ENCODE measurements around the gene GAD2.

The GAD2 gene

DNA sequence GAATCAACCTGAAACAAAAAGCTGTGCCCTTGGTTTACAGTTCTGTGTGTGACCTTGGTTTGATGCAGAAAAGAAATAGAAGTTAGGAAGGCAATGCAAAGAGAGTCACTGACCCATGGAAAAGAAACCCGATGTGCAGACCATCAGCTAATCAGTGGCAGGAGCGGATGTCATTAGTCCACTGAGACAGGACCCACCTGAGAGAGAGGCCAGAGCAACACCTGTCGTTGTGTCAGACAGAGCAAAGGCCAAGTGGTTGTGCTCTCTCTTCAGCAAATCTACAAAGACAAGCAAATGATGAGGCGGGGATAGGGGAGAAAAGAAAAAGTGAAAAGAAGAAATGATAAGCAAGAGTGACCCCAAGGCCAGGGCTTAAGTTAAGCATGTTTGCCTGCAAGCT, 8.7 kb downstream of the GAD2 start:
- no peak for DNase-seq

DNA sequence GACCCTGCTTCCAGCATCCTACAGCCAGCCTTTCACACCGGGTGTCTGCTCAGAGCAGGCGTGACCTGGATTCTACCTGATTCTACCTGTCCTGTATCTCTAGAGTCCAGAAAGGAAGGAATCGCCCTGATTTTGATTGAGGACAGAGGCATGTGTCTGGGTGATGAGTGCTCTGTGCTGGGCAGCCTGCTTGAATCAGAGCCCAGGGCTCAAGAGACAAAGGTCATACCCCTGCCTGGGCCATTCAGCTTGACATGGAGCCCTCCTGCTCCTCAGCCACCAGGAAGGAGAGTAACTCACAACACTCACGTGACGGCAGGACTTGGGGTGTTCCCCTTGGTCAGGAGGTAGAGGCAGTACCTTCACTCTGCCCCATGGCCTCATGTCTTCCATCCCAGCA, 11.2 kb downstream of the GAD2 start:
- no peak for DNase-seq

DNA sequence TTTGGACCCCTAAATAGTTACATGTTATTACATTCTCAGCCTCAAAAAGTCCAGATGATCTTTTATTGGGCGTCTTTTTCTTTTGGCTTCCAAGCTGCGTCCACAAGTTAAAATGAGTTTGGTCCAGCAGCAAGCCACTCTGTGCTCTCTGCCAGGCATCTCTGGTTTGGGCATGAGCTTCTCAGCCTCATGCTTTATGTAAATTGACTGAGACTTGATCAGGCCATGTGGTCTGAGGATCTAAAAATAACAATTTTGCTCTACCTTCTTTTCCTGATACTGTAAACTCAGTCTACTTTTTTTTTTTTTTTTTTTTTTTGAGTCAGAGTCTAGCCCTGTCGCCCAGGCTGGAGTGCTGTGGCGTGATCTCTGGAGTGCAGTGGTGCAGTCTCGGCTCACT, 15.6 kb downstream of the GAD2 start:
- no peak for DNase-seq

GRCh38 chr10:26235761-26236160, 19.2 kb downstream of the GAD2 start:
- DNase-seq, result no peak

GRCh38 chr10:26238378-26238777, 21.8 kb downstream of the GAD2 start:
- no peak for DNase-seq

GRCh38 chr10:26242706-26243350, 26.3 kb downstream of the GAD2 start:
- DNase-seq, result no peak

DNA sequence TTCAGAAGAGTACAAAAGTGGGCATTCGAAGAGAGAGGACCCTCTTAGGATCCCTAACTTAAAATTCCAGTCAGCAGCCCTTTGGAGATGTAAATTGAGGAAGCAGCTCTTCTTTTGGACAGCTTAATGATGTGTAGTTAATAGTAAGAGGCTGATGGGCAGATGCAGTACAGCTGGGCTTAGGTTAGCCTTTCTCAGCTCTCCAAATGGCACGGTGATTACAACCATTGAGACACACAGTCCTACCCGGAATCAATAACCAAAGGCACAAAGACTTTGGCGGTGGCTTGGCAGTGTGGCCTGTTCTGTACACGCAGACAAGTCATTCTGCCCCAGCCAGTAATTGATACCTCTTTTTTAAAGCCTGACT, 26.8 kb downstream of the GAD2 start:
- DNase-seq, result no peak

DNA sequence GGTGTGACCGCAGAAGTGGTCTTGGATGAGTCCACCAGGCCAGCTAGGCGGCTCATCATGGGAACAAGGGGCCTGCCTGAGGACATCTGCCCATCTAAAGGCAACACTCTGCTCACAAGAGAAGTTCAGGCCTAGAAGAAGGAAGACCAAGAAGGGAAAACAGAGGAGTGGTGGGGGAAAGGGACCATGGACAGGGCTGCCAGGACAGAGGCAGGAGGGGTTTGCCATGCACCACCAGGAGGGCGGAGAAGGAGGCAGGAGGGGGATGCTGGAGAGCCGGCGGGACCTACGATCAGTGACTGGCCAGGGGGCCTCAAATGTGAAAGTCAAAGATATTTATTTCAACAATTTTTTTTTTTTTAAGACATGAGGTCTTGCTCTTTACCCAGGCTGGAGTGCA, 33.1 kb downstream of the GAD2 start:
- no peak for DNase-seq

DNA sequence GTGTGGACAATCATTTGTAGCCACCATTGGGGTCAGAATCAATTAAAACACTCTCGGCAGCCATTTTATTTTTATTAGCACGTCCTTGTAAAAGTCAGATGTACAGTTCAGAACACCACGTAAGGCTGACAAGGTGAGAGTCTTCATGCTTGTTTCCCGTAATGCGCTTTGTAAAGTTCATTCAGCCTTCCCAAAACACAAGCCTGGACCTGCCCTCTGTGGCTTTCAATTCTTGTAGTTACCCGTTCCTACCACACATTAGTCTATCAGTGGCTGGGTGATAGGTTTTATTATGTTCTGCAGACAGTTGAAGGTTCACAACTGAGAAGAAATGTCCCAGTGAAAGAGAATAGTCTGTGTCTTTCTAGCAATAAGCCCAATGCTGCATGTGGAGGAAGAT, 35.4 kb downstream of the GAD2 start:
- no peak for DNase-seq

DNA sequence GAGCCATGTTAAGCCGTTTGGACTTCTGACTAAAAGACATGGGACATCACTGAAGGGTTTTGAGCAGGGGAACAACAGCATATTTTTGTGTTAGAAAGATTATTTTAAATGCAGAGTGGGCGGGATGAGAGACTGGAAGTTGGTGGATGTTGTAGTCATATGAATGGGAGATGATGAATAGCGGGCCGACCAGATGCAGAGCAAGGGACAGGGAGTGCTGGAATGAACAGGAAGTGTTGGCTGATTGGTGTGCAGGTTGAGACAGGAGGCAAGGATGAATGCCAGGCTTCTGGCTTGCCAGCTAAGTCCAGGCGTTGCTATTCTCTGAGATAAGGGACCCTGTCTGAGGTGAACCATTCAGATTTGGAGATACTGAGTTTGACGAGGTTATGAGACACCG, 38.0 kb downstream of the GAD2 start:
- DNase-seq, result no peak

DNA sequence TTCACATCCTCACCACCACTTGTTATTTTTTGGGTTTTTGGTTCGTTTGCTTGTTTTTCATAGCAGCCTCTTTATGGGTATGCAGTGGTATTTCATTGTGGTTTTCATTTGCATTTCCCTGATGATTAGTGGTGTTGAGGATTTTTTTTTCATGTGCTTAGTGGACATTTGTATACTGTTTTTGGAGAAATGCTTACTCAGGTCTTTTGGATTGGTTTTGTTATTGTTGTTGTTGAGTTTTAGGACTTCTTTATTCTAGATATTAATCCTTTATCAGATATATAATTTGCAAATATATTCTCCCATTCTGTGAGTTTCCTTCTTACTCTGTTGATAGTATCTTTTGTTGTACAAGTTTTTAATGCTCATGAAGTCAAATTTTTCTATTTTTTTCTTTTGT, 42.8 kb downstream of the GAD2 start:
- no peak for DNase-seq

- DNase-seq, result no peak
Measured at GRCh38 chr10:26269754-26270153, 53.2 kb downstream of the GAD2 start.

DNA sequence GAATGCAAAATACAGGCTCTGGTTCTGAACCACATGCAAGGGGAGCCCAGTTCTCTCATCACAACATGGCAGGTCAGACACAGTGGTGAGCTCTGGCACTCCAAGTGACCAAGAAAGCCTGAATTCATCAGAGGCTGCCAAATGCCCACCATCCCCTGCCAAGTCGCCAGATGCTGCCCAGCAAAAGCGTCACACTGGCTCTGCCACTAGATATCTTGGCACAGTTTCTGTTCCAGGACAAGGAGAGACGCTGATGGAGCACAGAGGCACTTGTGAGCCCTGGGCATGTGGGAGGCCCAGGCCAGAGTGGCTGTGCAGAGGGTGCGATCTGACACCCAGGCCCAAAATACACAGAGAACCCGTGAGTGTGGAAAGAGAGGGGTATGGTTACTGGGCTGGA, 57.8 kb downstream of the GAD2 start:
- no peak for DNase-seq

DNA sequence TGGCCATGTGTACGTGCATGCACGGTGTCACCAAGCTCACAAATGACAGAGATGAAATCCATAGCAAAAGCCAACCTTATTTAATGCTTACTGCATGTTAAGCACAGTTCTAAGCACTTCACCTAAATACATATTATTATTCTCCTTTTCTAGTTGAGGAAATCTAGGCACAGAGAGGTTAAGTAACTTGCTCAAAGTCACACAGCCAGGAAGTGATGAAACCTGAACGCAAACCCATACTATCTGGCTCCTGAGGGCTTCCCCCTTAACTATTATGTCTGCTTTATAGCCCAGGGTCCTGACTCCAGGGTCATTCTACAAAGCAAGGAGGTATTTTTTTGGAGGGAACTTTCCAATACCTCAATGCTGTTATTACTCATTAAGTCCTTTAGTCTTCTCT, 61.7 kb downstream of the GAD2 start:
- no peak for DNase-seq

- no peak for DNase-seq
Measured at GRCh38 chr10:26290236-26290635, 73.7 kb downstream of the GAD2 start.

GRCh38 chr10:26291721-26292480, 75.3 kb downstream of the GAD2 start:
- no peak for DNase-seq

- no peak for DNase-seq
Measured at GRCh38 chr10:26296360-26296759, 79.8 kb downstream of the GAD2 start.

DNA sequence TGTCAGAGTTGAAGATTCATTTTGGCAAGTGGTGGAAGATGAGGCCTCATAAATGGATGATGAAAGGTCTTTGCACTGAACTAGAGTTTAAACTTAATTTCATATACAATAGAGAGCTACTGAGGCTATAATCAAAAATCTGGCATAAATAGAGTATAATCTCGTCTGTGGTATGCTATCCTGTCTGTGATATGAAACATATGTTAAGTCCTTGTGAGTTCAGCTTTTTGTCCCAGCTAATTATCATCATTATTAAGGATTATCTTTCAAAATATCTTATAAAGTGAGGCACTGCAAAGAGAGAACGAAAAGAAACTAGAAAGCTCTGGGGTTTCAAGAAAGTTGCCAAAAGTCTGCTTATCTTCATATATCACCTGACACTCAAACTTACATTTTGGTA, 83.4 kb downstream of the GAD2 start:
- DNase-seq, result no peak

DNA sequence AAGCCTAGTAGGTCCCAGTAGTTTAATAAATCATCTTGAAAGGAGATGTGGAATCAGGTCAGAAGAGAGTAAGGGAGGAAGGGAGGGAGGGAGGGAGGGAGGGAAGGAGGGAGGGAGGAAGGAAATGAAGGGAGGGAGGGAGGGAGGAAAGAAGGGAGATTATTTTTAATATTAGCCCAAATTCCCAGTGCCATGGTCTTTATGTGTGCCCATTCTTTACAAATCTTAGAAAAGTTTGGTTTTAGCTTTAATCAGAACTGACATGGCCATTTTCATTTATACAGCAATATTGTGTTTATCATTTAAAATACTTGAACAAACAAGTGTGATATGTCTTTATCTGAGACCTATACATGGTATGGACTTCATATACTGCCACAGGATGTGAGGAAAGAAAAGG, 86.8 kb downstream of the GAD2 start:
- no peak for DNase-seq

- no peak for DNase-seq
Measured at GRCh38 chr10:26310361-26310760, 93.8 kb downstream of the GAD2 start.

DNA sequence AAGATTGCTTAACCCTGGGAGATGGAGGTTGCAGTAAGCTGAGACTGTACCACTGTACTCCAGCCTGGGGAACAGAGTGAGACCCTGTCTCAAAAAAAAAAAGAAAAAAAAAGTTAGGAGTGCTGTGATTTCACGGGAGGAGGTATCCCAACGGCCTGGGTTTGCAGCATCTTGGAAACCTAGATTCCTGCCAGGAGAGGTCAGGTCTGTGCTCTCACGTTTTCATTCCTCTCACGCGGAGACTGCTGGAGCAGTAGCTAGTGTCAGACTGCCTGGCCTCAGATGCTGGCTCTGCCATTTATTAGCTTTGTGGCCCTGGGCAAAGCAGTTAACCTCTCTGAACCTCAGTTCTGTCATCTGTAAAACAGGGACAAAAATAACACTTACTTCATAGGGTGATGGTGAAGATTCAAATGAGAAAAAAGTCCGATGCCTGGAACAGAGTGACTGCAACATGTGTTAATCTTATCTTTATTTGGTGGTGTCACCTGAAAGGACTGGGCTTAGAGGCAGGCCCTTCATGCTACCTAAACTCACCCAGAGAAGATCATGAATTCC, 94.9 kb downstream of the GAD2 start:
- DNase-seq, result no peak

DNA sequence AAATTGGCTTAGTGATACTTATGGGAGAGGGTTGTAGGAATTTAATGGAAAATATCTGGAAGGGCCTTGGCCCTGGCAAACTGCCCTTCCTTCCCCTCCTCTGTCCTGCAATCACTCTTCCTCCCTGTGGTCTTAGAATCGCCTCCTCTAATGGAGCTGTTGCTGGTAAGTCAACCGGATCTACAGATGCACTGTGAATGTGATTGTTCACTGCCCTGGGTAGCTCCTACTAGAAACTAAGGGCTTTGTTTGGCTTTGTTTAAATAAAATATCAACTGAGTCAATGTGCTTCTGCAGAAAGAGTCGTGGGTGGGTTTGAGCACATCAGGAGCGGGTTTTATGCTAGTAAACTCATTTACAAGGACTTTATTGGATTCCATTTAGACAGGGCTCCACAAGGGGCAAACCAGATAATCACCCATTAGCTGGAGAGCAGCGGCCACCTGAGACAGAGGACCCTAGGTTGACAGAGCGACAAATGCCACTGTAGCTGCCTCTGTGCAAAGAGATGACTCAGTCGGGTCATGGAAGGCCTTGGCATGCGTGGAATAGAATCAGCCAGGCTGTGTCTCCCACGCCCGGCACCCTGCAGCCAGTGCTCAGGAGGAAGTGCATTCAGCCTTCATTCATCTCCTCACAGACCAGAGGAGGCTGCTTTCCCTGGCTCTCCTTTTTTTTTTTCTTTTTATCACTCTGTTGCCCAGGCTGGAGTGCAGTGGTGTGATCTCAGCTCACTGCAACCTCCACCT, 97.9 kb downstream of the GAD2 start:
- DNase-seq, result no peak

GRCh38 chr10:26318672-26319071, 102.1 kb downstream of the GAD2 start:
- no peak for DNase-seq

DNA sequence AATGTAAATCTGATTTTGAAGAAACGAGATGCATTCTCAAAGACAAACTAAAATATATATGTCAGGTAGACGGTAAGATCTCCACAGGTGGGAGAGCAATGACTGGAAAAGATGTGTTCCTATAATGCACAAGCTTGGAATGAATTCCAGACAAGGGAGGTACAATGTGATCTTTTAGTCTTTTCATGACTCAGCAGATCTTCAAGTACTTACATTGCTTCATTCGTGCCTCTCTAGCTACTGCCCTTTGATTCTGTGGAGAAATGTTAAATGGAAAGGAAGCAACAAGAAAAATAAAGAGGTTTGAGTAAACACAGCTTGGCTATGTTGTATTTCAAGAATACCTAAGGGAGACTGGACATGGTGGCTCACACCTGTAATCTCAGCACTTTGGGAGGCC, 106.6 kb downstream of the GAD2 start:
- DNase-seq, result no peak
